Brain microvascular endothelial cell (primary cell): ENCODE data around the gene SPRR2E.
"Not testable (repeated sequence)": the region's sequence is repeated elsewhere in the genome, so short reads cannot be mapped to it uniquely, and the experiment has no call there.

Experiments used
- DNase-seq: peaks from one replicate; pipeline ENCODE4 v3.0.0-alpha.2; 2020
- H3K27ac ChIP-seq: fragments of 250-450 bp; sonication (Bioruptor Pico); 2 replicates; pipeline ENCODE4 v1.5.1; 2020; ENCODE audit warnings: mild to moderate bottlenecking, moderate library complexity
- H3K27me3 ChIP-seq: fragments of 250-450 bp; sonication (Bioruptor Pico); replicated peaks from 2 replicates; pipeline ENCODE4 v1.5.1; 2020; ENCODE audit warnings: mild to moderate bottlenecking
- H3K36me3 ChIP-seq: fragments of 250-450 bp; sonication (Bioruptor Pico); replicated peaks from 2 replicates; pipeline ENCODE4 v1.5.1; 2020; ENCODE audit warnings: mild to moderate bottlenecking
- H3K4me3 ChIP-seq: 2 replicates; pipeline ENCODE4 v1.5.1; 2011; ENCODE audit warnings: low read depth, mild to moderate bottlenecking, control low read depth, low read length, moderate library complexity
- in situ Hi-C: cut with HindIII; loops from 2 replicates; pipeline ENCODE4 v1.10.0; 2017; ENCODE audit warnings: low sequenced_read_pairs, low pct_ligation_motif_present
- TF ChIP-seq, protein P1 (sequence below): IDR thresholded peaks from 2 replicates; pipeline ENCODE4 v1.5.1; 2011; ENCODE audit warnings: low read depth, mild to moderate bottlenecking, moderate library complexity, low read length, control low read depth, inconsistent platforms; ENCODE audit errors: missing control alignments

Gene SPRR2E

DNA sequence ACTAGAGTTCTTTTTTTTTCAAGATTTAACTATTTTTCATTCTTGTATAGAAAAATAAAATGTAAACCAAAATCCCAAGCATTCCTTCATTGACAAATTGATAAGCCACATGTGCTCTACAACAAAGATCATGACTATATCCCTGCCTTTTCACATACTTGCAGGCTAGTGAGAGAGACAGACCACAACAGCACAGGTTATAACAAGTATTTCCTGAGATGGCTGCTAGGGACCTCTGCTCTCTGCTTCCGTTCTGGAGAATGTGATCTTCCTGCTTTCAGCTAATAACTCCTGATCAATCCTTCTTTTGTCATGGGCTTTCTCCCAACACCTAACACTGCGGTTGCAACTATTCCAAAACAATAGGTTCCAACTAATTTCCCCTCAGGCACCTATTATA lies 33.0 kb upstream of the SPRR2E start:
- Histone ChIP-seq H3K27ac (no peak overlapping the region), H3K27me3 (no peaks in the 10 kb centered on the region), H3K36me3 (no peaks in the 10 kb centered on the region), H3K4me3 (no peak overlapping the region)
- TF ChIP-seq, protein P1, sequence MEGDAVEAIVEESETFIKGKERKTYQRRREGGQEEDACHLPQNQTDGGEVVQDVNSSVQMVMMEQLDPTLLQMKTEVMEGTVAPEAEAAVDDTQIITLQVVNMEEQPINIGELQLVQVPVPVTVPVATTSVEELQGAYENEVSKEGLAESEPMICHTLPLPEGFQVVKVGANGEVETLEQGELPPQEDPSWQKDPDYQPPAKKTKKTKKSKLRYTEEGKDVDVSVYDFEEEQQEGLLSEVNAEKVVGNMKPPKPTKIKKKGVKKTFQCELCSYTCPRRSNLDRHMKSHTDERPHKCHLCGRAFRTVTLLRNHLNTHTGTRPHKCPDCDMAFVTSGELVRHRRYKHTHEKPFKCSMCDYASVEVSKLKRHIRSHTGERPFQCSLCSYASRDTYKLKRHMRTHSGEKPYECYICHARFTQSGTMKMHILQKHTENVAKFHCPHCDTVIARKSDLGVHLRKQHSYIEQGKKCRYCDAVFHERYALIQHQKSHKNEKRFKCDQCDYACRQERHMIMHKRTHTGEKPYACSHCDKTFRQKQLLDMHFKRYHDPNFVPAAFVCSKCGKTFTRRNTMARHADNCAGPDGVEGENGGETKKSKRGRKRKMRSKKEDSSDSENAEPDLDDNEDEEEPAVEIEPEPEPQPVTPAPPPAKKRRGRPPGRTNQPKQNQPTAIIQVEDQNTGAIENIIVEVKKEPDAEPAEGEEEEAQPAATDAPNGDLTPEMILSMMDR = no peak
- in situ Hi-C loops = no loop called here
- no peak for DNase-seq

DNA sequence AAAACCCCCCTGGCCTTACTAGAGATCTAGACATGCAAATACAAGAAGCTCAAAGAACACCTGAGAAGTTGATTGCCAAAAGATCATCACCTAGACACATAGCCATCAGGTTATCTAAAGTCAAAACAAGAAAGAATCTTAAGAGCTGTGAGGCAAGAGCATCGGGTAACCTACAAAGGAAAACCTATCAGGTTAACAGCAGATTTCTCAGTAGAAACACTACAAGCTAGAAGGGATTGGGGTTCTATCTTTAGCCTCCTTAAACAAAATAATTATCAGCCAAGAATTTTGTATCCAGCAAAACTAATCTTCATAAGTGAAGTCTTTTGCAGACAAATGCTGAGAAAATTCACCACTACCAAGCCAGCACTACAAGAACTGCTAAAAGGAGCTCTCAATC lies 31.2 kb upstream of the SPRR2E start:
- TF ChIP-seq, protein P1 = no peak
- Histone ChIP-seq H3K4me3 (no peak overlapping the region), H3K27me3 (no peaks in the 10 kb centered on the region), H3K27ac (no peak overlapping the region), H3K36me3 (no peaks in the 10 kb centered on the region)
- in situ Hi-C loops = no loop called here
- DNase-seq = no peak

DNA sequence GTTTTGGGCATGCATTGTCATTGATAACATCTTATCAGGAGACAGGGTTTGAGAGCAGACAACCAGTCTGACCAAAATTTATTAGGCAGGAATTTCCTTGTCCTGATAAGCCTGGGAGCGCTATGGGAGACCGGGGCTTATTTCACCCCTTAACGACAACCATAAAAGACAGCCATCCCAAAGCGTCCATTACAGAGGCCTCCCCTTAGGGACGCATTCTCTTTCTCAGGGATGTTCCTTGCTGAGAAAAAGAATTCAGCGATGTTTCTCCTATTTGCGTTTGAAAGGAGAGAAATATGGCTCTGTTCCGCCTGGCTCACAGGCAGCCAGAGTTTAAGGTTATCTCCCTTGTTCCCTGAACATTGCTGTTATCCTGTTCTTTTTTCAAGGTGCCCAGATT lies 29.5 kb upstream of the SPRR2E start:
- in situ Hi-C loops, H3K27me3 ChIP-seq, DNase-seq, H3K27ac ChIP-seq, H3K36me3 ChIP-seq, H3K4me3 ChIP-seq: not testable (repeated sequence)

DNA sequence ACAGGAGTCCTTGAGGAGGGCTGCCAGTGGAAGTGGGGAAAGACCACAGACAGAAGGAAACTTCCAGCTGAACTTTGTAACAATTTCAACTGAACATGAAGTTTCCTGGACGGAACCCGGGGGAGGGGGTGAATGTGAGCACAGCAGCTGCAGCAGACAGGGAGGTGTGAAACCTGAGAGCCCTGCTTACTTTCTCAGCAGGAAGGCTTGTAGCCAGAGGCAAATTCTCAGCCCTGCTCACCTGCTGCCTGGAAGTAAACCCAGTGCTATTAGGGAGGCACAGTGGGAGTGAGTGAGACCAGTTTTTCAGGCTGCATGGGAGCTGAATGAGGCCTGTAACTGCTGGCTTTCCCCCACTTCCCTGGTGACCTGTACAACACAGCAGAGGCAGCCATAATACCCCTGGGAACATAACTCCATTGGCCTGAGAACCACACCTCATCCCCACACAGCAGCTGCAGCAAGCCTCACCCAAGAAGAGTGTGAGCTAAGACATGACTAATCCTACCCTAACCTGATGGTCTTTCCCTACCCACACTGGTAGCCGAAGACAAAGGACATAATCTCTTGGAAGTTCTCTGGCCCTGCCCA lies 28.6 kb upstream of the SPRR2E start:
- no peak overlapping the region for H3K4me3 ChIP-seq
- H3K27me3 ChIP-seq = no peaks in the 10 kb centered on the region
- no peaks in the 10 kb centered on the region for H3K36me3 ChIP-seq
- TF ChIP-seq, protein P1 = no peak
- no peak overlapping the region for H3K27ac ChIP-seq
- in situ Hi-C loops = no loop called here
- DNase-seq = no peak

DNA sequence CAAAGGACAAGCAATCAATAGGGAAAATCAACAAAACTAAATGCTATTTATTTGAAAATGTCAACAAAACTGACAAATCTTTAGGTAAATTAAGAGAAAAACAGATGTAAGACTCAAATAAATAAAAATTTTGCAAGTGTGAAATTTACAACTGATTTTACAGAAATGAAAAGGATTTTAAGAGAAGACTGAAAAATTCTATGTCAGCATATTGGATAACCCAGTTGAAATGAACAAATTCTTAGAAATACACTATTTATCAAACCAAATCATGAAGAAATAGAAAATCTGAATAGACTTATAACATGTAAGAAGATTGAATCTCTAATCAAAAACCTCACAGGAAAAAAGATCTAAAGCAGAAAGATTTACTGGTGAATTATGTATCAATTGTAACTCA lies 26.6 kb upstream of the SPRR2E start:
- in situ Hi-C loops = no loop called here
- no peak overlapping the region for H3K27ac ChIP-seq

DNA sequence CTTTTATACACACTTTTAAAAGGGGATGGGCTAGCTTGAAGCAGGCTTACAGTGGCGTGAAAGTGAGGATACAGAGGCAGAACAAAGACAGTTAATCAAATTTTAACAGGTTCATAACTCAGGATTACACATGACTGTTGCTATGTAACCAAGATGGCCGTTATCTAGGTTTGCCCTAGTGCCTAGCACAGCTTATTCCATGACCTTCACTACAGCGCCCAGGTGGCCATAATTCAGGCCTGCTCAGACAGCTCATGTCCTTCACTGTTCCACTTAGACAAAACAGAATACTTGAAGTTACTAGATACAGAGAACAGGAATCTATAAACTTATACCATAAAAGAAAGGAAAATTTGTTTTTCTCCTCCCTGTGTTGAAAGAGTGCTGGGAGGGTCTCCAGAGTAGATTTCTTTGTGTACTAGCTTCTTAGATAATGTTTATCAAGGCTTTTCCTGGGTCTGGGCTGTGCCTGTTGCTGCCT lies 25.2 kb upstream of the SPRR2E start:
- no peak for DNase-seq
- Histone ChIP-seq H3K36me3 (no peaks in the 10 kb centered on the region), H3K27ac (no peak overlapping the region), H3K27me3 (no peaks in the 10 kb centered on the region), H3K4me3 (no peak overlapping the region)
- TF ChIP-seq, protein P1 = no peak
- in situ Hi-C loops = no loop called here

More for the DNA sequence above, 26.6 kb upstream of the SPRR2E start:
- Histone ChIP-seq H3K36me3 (no peaks in the 10 kb centered on the region), H3K4me3 (no peak overlapping the region), H3K27me3 (no peaks in the 10 kb centered on the region)
- TF ChIP-seq, protein P1 = no peak
- DNase-seq = no peak

DNA sequence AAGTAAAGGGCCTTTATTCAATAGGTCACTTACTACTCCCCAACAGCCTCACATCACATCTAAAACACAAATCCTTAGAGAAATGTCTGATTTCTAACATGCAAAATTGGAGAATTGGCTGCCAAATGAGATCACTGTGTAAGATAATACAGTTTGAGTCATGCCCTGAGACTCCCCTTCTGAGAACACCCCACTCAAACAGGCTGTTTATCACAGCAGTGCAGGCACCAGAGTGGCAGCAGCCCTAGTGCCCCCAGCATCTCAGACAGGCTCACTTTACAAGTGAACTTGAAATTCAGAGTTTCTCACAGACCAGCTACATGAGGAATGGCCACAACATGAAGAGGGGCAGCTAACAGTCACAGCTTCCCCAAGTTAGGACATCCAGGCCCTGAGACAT lies 20.9 kb upstream of the SPRR2E start:
- in situ Hi-C loops, H3K27me3 ChIP-seq, DNase-seq, H3K36me3 ChIP-seq, H3K27ac ChIP-seq, H3K4me3 ChIP-seq: not testable (repeated sequence)
